K562 (cell line): ENCODE measurements around the gene P2RX1. TPM values are rescaled to one million over a fixed set of nuclear protein-coding genes. Genes with fewer than 3 reads are reported as not detected.

Experiments
- ARID1B ChIP-seq: fragments of 450-650 bp; IDR thresholded peaks from 2 replicates; pipeline ENCODE4 v1.6.1; 2016; ENCODE audit warnings: antibody characterized with exemption, mild to moderate bottlenecking, inconsistent platforms
- BHLHE40 ChIP-seq: IDR thresholded peaks from 2 replicates; pipeline ENCODE4 v1.6.1; 2011; ENCODE audit warnings: low read length, improper control_type of control experiment
- CAMTA2 ChIP-seq: fragments of 250-450 bp; sonication (Bioruptor Pico); conservative IDR thresholded peaks from 2 replicates; pipeline ENCODE4 v1.5.1; 2022
- DDX20 ChIP-seq: fragments of 450-650 bp; IDR thresholded peaks from 2 replicates; pipeline ENCODE4 v1.6.1; 2016; ENCODE audit warnings: missing genetic modification characterization, low read depth, mild to moderate bottlenecking, missing compliant biosample characterization, moderate library complexity
- ESRRA ChIP-seq: fragments of 450-650 bp; IDR thresholded peaks from 2 replicates; pipeline ENCODE4 v1.6.1; 2014; ENCODE audit warnings: low read depth, mild to moderate bottlenecking, moderate library complexity, borderline replicate concordance
- L3MBTL2 ChIP-seq: fragments of 450-650 bp; IDR thresholded peaks from 2 replicates; pipeline ENCODE4 v1.6.1; 2016; ENCODE audit warnings: mild to moderate bottlenecking, moderate library complexity
- PHB ChIP-seq: fragments of 250-450 bp; sonication (Bioruptor Pico); IDR thresholded peaks from 2 replicates; pipeline ENCODE4 v1.5.0; 2021
- SIN3A ChIP-seq, 2 experiments: fragments of 150-350 bp in 1 of 2; IDR thresholded peaks; 2 replicates each; pipeline ENCODE4 v1.6.1; 2011 to 2016; ENCODE audit warnings: borderline replicate concordance in 2 of 2, low read depth in 2 of 2, low read length in 2 of 2, mild to moderate bottlenecking in 2 of 2, moderate library complexity in 2 of 2; ENCODE audit not compliant: control insufficient read depth in 1 of 2
- ZFP36 ChIP-seq: fragments of 150-350 bp; IDR thresholded peaks from 2 replicates; pipeline ENCODE4 v1.6.1; 2018; ENCODE audit warnings: low read length, low read depth; ENCODE audit not compliant: partially characterized antibody
- ZNF764 ChIP-seq: fragments of 250-450 bp; sonication (Bioruptor Pico); IDR thresholded peaks from 2 replicates; pipeline ENCODE4 v1.4.0; 2020; ENCODE audit warnings: low read depth, mild to moderate bottlenecking, moderate library complexity
- polyA plus RNA-seq, 8 experiments: library from polyadenylated mRNA; depleted of rRNA in 4 of 8; stranded (reverse) in 5 of 8; unstranded in 3 of 8; fragments of >200 nt; fragmentation: Nextera tagmentation in 2 of 8; fragmentation: Illumina TruSeq in 1 of 8; extraction: Ambion mirVana in 2 of 8; extraction: Trizol in 1 of 8; gene quantifications; 2 replicates each; pipeline versions ENCODE4 v1.2.1 to v1.2.3, GENCODE V29; 2011 to 2014; ENCODE audit warnings: inconsistent platforms in 1 of 8, missing spikeins in 1 of 8
- total RNA-seq, 7 experiments: library from RNA; depleted of rRNA in 6 of 7; stranded (reverse); fragments of >200 nt in 6 of 7; fragmentation: Illumina TruSeq in 2 of 7; extraction: Trizol in 2 of 7; gene quantifications; 2 replicates each; pipeline versions ENCODE4 v1.2.1 to v1.2.3, GENCODE V29; 2011 to 2021; ENCODE audit warnings: low replicate concordance in 1 of 7
- TF ChIP-seq, protein P1 (sequence below), 2 experiments: fragments of 200-800 bp in 1 of 2; sonication (Bioruptor generic) in 1 of 2; sonication (generic) in 1 of 2; formaldehyde crosslinking in 1 of 2; IDR thresholded peaks in 1 of 2; conservative IDR thresholded peaks in 1 of 2; 2 replicates each; pipeline versions ENCODE4 v1.5.0 to v1.6.1; 2016 to 2020; ENCODE audit warnings: missing compliant biosample characterization in 1 of 2, missing genetic modification characterization in 1 of 2, missing genetic modification reagents in 1 of 2
- TF ChIP-seq, protein P2 (sequence below): fragments of 250-450 bp; sonication (Bioruptor Pico); IDR thresholded peaks from 2 replicates; pipeline ENCODE4 v1.4.0; 2020; ENCODE audit warnings: mild to moderate bottlenecking, moderate library complexity, borderline replicate concordance
- TF ChIP-seq, protein P3 (sequence below): fragments of 150-350 bp; conservative IDR thresholded peaks from 2 replicates; pipeline ENCODE4 v1.6.1; 2014; ENCODE audit warnings: low read length
- TF ChIP-seq, protein P4 (sequence below): fragments of 450-650 bp; IDR thresholded peaks from 2 replicates; pipeline ENCODE4 v1.6.1; 2017; ENCODE audit warnings: mild to moderate bottlenecking, moderate library complexity
- TF ChIP-seq, protein P5 (sequence below): sonication (generic); formaldehyde crosslinking; IDR thresholded peaks from 2 replicates; pipeline ENCODE4 v1.8.0; 2022; ENCODE audit warnings: missing genetic modification reagents, mild to moderate bottlenecking, borderline replicate concordance

P2RX1 gene
- total and polyA plus RNA-seq, 9 of the 15 experiments (the other 6 are each of a cell fraction or from before 2014, with no cell fraction given) = 0.27 to 20.3 (median 10.3) TPM

DNA sequence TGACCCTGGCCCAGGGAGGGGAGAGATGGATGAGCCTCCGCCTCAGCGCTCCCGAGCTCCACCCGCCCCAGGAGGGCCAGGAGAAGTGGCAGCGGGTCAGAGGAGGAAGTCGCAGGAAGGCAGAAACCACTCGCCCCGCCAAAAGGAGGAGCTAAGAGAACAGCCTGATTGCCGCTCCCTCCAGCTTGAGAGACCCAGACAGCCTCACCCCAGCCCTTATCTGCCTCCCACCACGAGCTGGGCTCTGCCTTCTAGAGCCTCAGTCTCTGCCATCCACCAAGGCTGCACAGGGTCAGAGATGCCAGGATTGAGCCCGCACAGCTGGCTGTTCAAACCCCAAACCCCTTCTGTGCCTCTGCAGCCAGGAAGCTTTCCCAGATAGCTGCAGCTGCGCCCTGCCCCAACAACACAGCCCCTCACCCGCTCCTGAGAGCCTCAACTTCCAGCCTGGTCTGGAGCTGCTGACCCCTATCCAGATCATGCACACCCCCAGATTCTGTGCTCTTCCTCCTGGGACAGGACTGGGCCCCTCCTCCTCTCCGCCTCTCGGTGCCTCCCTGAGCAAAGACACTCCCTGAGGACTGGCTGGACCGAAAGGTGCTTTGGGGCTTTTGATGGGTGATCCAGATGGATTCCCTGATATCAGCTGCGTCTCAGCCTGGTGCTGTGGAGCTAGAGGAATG is 49.0 kb upstream of the P2RX1 start (continued):
- TF ChIP-seq L3MBTL2 = peak; percentile 15; the same call in 1 of the 2 replicates
- peak; percentile 22; the same call in 1 of the 2 replicates for TF ChIP-seq ESRRA
- TF ChIP-seq, protein P1, sequence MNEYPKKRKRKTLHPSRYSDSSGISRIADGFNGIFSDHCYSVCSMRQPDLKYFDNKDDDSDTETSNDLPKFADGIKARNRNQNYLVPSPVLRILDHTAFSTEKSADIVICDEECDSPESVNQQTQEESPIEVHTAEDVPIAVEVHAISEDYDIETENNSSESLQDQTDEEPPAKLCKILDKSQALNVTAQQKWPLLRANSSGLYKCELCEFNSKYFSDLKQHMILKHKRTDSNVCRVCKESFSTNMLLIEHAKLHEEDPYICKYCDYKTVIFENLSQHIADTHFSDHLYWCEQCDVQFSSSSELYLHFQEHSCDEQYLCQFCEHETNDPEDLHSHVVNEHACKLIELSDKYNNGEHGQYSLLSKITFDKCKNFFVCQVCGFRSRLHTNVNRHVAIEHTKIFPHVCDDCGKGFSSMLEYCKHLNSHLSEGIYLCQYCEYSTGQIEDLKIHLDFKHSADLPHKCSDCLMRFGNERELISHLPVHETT (CRISPR knock-in tag; conservative IDR thresholded peaks at IDR 0.05 in 1 of 2, IDR thresholded peaks at IDR 0.05 in 1 of 2) = no peak
- TF ChIP-seq SIN3A (IDR thresholded peaks at IDR 0.05; ENCODE audit: borderline replicate concordance in 2 of 2, control insufficient read depth in 1 of 2, low read depth in 2 of 2, low read length in 2 of 2) = no peak
- TF ChIP-seq, protein P2, sequence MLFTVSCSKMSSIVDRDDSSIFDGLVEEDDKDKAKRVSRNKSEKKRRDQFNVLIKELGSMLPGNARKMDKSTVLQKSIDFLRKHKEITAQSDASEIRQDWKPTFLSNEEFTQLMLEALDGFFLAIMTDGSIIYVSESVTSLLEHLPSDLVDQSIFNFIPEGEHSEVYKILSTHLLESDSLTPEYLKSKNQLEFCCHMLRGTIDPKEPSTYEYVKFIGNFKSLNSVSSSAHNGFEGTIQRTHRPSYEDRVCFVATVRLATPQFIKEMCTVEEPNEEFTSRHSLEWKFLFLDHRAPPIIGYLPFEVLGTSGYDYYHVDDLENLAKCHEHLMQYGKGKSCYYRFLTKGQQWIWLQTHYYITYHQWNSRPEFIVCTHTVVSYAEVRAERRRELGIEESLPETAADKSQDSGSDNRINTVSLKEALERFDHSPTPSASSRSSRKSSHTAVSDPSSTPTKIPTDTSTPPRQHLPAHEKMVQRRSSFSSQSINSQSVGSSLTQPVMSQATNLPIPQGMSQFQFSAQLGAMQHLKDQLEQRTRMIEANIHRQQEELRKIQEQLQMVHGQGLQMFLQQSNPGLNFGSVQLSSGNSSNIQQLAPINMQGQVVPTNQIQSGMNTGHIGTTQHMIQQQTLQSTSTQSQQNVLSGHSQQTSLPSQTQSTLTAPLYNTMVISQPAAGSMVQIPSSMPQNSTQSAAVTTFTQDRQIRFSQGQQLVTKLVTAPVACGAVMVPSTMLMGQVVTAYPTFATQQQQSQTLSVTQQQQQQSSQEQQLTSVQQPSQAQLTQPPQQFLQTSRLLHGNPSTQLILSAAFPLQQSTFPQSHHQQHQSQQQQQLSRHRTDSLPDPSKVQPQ (CRISPR knock-in tag) = no peak
- TF ChIP-seq, protein P3, sequence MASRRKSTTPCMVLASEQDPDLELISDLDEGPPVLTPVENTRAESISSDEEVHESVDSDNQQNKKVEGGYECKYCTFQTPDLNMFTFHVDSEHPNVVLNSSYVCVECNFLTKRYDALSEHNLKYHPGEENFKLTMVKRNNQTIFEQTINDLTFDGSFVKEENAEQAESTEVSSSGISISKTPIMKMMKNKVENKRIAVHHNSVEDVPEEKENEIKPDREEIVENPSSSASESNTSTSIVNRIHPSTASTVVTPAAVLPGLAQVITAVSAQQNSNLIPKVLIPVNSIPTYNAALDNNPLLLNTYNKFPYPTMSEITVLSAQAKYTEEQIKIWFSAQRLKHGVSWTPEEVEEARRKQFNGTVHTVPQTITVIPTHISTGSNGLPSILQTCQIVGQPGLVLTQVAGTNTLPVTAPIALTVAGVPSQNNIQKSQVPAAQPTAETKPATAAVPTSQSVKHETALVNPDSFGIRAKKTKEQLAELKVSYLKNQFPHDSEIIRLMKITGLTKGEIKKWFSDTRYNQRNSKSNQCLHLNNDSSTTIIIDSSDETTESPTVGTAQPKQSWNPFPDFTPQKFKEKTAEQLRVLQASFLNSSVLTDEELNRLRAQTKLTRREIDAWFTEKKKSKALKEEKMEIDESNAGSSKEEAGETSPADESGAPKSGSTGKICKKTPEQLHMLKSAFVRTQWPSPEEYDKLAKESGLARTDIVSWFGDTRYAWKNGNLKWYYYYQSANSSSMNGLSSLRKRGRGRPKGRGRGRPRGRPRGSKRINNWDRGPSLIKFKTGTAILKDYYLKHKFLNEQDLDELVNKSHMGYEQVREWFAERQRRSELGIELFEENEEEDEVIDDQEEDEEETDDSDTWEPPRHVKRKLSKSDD = no peak
- no peak for TF ChIP-seq BHLHE40
- TF ChIP-seq DDX20 (tag) = no peak
- no peak for TF ChIP-seq CAMTA2 (CRISPR knock-in tag)
- TF ChIP-seq PHB (CRISPR knock-in tag) = no peak
- TF ChIP-seq, protein P4, sequence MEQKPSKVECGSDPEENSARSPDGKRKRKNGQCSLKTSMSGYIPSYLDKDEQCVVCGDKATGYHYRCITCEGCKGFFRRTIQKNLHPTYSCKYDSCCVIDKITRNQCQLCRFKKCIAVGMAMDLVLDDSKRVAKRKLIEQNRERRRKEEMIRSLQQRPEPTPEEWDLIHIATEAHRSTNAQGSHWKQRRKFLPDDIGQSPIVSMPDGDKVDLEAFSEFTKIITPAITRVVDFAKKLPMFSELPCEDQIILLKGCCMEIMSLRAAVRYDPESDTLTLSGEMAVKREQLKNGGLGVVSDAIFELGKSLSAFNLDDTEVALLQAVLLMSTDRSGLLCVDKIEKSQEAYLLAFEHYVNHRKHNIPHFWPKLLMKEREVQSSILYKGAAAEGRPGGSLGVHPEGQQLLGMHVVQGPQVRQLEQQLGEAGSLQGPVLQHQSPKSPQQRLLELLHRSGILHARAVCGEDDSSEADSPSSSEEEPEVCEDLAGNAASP = no peak
- TF ChIP-seq ZFP36 = peak; percentile 27
- TF ChIP-seq ARID1B = peak; percentile 61; the same call in 1 of the 2 replicates
- no peak for TF ChIP-seq ZNF764
- TF ChIP-seq, protein P5, sequence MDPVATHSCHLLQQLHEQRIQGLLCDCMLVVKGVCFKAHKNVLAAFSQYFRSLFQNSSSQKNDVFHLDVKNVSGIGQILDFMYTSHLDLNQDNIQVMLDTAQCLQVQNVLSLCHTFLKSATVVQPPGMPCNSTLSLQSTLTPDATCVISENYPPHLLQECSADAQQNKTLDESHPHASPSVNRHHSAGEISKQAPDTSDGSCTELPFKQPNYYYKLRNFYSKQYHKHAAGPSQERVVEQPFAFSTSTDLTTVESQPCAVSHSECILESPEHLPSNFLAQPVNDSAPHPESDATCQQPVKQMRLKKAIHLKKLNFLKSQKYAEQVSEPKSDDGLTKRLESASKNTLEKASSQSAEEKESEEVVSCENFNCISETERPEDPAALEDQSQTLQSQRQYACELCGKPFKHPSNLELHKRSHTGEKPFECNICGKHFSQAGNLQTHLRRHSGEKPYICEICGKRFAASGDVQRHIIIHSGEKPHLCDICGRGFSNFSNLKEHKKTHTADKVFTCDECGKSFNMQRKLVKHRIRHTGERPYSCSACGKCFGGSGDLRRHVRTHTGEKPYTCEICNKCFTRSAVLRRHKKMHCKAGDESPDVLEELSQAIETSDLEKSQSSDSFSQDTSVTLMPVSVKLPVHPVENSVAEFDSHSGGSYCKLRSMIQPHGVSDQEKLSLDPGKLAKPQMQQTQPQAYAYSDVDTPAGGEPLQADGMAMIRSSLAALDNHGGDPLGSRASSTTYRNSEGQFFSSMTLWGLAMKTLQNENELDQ (CRISPR knock-in tag) = no peak
